GM12873 (cell line): ENCODE data around the gene SLC25A11.

Experiments
- TF ChIP-seq, protein P1 (sequence below): IDR thresholded peaks from 2 replicates; pipeline ENCODE4 v1.5.1; 2012; ENCODE audit warnings: low read depth, mild to moderate bottlenecking, moderate library complexity, low read length, control low read depth; ENCODE audit not compliant: insufficient read depth; ENCODE audit errors: missing control alignments

SLC25A11 gene

GRCh38 chr17:4893272-4893671 lies 46.6 kb downstream of the SLC25A11 start:
- TF ChIP-seq, protein P1, sequence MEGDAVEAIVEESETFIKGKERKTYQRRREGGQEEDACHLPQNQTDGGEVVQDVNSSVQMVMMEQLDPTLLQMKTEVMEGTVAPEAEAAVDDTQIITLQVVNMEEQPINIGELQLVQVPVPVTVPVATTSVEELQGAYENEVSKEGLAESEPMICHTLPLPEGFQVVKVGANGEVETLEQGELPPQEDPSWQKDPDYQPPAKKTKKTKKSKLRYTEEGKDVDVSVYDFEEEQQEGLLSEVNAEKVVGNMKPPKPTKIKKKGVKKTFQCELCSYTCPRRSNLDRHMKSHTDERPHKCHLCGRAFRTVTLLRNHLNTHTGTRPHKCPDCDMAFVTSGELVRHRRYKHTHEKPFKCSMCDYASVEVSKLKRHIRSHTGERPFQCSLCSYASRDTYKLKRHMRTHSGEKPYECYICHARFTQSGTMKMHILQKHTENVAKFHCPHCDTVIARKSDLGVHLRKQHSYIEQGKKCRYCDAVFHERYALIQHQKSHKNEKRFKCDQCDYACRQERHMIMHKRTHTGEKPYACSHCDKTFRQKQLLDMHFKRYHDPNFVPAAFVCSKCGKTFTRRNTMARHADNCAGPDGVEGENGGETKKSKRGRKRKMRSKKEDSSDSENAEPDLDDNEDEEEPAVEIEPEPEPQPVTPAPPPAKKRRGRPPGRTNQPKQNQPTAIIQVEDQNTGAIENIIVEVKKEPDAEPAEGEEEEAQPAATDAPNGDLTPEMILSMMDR = no peak

- TF ChIP-seq, protein P1 = no peak
Observed at GRCh38 chr17:4892499-4893221, 47.2 kb downstream of the SLC25A11 start.

DNA sequence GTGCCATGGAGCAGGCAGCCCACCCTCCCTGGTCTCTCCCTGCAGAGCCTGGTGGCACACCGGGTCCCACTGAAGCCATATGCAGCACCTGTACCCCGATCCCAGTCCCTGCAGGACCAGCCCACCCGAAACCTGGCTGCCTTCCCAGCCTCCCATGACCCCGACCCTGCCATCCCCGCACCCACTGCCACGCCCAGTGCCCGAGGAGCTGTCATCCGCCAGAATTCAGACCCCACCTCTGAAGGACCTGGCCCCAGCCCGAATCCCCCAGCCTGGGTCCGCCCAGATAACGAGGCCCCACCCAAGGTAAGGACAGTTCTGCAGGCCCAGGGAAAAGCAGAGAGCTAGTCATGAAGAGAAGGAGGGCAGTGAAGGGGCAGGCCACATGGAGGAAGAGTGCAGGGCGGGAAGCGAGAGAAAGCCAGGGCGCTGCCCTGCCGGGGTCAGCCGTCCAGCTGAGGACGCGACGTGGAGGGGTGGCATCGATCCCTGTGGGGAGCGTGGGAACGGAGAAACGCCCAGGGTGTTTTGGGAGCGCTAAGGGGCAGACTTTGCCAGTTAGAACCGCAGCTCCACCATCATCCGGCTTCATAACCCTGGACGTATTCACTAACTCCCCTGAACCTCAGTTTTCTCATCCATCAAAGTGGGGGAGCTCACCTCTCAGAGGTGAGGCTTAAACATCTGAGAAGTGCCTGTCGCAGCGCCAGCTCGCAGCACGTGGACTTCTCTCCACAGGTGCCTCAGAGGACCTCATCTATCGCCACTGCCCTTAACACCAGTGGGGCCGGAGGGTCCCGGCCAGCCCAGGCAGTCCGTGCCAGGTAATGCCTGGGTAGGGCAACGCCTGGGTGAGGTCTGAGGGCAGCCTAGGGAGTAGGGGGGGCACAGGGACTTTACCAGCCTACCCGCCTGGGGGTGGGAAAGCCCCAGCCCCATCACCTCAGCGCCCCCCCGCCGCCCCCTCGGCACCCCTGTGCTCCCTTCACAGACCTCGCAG lies 48.1 kb downstream of the SLC25A11 start:
- TF ChIP-seq, protein P1 = no peak

GRCh38 chr17:4887581-4887980 lies 52.3 kb downstream of the SLC25A11 start:
- TF ChIP-seq, protein P1 = no peak
